HG03025 (cell line): ENCODE results near the gene DENND4A.
"Not testable (repeated sequence)": the region's sequence is repeated elsewhere in the genome, so short reads cannot be mapped to it uniquely, and the experiment has no call there.

ENCODE experiments used
- ATAC-seq: cut with Tn5 transposase; IDR thresholded peaks from one replicate; pipeline ENCODE4 v1.9.1; 2021; ENCODE audit warnings: mild to moderate bottlenecking, moderate library complexity; ENCODE audit not compliant: unreplicated experiment, low FRiP score

DENND4A gene

GRCh38 chr15:65790694-65791334, 1.3 kb downstream of the DENND4A start:
- ATAC-seq: no peak

- ATAC-seq: no peak
Observed at GRCh38 chr15:65789759-65790425, 2.2 kb downstream of the DENND4A start.

GRCh38 chr15:65789105-65789504, 3.0 kb downstream of the DENND4A start:
- no peak for ATAC-seq

GRCh38 chr15:65787260-65787659, 4.8 kb downstream of the DENND4A start:
- no peak for ATAC-seq

GRCh38 chr15:65785151-65785550, 6.9 kb downstream of the DENND4A start:
- no peak for ATAC-seq

GRCh38 chr15:65783872-65784271, 8.2 kb downstream of the DENND4A start:
- no peak for ATAC-seq

GRCh38 chr15:65782096-65782495, 10.0 kb downstream of the DENND4A start:
- ATAC-seq: no peak

- not testable (repeated sequence) for ATAC-seq
Observed at GRCh38 chr15:65778701-65779100, 13.4 kb downstream of the DENND4A start.

- ATAC-seq: no peak
Observed at GRCh38 chr15:65778269-65778668, 13.8 kb downstream of the DENND4A start.

GRCh38 chr15:65777843-65778242, 14.2 kb downstream of the DENND4A start:
- ATAC-seq: no peak

GRCh38 chr15:65777053-65777452, 15.0 kb downstream of the DENND4A start:
- ATAC-seq: no peak

GRCh38 chr15:65773386-65774111, 18.5 kb downstream of the DENND4A start:
- no peak for ATAC-seq

- ATAC-seq: no peak
Observed at GRCh38 chr15:65772930-65773329, 19.2 kb downstream of the DENND4A start.

GRCh38 chr15:65771870-65772269, 20.2 kb downstream of the DENND4A start:
- no peak for ATAC-seq

- ATAC-seq: no peak
Observed at GRCh38 chr15:65769482-65769881, 22.6 kb downstream of the DENND4A start.

- no peak for ATAC-seq
Observed at GRCh38 chr15:65767895-65768294, 24.2 kb downstream of the DENND4A start.

- ATAC-seq: no peak
Observed at GRCh38 chr15:65767264-65767595, 24.9 kb downstream of the DENND4A start.

- no peak for ATAC-seq
Observed at GRCh38 chr15:65766422-65767263, 25.4 kb downstream of the DENND4A start.

- no peak for ATAC-seq
Observed at GRCh38 chr15:65765106-65765505, 27.0 kb downstream of the DENND4A start.

GRCh38 chr15:65762914-65763787, 28.9 kb downstream of the DENND4A start:
- no peak for ATAC-seq
